HL-60/S4 treated with retinoic acid at 250 ng/mL for 4 days and 3 days (cell line): ENCODE measurements around the gene PCDHGA1.
"Not testable (repeated sequence)": the region's sequence is repeated elsewhere in the genome, so short reads cannot be mapped to it uniquely, and the experiment has no call there.

Experiments used
- in situ Hi-C: fragments of 300-500 bp; cut with MboI; formaldehyde crosslinking; loops from 2 replicates; pipeline ENCODE4 v1.7.0; 2022; ENCODE audit warnings: low sequenced_read_pairs

Gene PCDHGA1

GRCh38 chr5:141330299-141331080 is at the start of gene PCDHGA1:
Gene PCDHGA1, plus strand, starts transcription at chr5:141330514.
- in situ Hi-C loops, result no loop called here

DNA sequence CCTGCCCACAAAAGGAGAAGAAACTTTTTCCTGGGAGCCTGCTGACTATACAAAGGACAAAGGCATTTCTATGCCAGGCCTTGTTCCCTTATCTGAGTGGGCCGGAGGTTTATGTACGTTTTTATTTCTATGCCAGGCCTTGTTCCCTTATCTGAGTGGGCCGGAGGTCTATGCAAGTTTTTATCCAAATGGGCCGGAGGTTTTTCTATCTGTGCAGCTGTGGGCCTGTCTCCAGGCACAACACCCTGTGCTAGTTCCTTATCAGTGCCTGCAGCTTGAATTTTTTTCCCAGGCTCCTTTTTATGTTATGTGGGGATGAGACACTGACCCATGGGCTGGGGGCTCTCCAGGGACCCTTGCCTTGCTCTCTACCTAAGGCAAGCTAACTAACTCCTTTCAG is 31.9 kb upstream of the PCDHGA1 start:
- in situ Hi-C loops, result no loop called here

DNA sequence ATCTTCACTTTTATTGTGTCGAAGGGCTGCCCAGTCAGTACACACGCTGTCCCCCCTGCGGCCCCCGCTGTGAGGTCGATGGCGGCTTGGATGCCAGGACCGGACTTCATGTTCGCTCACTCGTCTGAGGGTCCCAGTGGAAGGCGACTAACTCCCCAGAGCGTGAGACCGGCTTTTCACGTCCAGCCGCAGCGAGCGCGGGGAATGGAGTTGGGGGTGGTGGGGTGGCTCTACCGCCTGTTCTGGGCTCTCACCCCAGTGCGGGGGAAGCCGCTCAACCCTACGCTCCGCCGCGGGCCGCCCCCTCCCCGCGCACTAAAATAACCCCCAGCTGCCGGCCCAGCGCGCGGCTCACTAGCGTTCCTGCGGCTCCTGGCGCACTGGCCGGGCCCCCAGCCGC is 26.6 kb upstream of the PCDHGA1 start, which contains the start of gene SLC25A2:
TSS of gene SLC25A2 (minus strand) at position 294 of the 400 bp plus-strand sequence. CDS start at position 110, 184 bp downstream.
- in situ Hi-C loops, result no loop called here

- in situ Hi-C loops, result no loop called here
Measured at GRCh38 chr5:141306630-141307029, 23.7 kb upstream of the PCDHGA1 start.

DNA sequence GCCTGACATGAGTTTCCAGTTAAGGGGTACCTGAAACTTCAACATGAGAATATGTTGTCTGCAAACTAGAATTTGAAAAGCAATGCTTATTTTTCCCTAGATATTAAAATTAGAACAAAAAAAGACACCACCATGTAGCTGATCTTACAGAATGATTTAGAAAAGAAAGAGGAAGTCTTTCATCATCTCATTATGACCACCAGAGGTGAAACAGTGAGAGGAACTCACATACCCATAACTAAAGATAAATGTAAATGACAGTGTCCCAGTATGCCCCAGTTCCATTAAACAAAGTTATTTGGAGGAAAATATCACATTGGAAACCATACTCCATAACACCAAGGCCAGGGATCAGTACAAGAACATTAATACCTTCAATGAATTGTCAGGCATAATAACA is 16.6 kb upstream of the PCDHGA1 start:
- in situ Hi-C loops, result no loop called here

DNA sequence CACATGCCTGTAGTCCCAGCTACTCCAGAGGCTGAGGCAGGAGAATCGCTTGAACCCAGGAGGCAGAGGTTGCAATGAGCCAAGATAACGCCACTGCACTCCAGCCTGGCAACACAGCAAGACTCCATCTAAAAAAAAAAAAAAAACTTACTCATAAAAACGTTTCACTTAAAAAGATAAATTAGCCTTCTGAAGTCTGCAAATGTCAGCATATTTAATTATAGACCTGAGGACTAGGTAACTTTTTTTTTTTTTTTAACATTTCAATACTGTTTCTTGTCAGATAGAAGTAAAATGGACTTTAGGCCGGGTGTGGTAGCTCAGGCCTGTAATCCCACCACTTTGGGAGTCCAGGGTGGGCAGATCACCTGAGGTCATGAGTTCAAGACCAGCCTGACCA is 13.4 kb upstream of the PCDHGA1 start:
- in situ Hi-C loops, result not testable (repeated sequence)

GRCh38 chr5:141319202-141319601 is 11.1 kb upstream of the PCDHGA1 start:
- in situ Hi-C loops, result no loop called here

DNA sequence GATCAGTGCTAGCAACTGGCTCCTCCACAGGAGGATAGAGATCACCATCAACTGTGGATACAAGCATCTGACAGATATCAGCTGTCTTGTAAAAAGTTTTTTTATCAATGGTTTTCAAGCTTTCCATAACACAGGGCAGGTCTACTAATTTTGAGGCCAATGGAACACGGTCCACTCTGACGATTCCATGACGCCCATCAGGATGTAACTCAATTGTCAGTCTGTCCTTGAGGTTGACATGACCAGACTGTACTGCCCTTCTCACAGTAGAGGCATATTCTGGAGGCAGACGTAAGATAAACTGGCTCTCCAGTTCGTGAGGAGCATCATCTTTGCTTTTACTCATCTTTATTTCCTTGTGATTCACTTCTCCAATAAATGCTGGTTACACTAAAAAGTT is 10.6 kb upstream of the PCDHGA1 start:
- in situ Hi-C loops, result no loop called here

DNA sequence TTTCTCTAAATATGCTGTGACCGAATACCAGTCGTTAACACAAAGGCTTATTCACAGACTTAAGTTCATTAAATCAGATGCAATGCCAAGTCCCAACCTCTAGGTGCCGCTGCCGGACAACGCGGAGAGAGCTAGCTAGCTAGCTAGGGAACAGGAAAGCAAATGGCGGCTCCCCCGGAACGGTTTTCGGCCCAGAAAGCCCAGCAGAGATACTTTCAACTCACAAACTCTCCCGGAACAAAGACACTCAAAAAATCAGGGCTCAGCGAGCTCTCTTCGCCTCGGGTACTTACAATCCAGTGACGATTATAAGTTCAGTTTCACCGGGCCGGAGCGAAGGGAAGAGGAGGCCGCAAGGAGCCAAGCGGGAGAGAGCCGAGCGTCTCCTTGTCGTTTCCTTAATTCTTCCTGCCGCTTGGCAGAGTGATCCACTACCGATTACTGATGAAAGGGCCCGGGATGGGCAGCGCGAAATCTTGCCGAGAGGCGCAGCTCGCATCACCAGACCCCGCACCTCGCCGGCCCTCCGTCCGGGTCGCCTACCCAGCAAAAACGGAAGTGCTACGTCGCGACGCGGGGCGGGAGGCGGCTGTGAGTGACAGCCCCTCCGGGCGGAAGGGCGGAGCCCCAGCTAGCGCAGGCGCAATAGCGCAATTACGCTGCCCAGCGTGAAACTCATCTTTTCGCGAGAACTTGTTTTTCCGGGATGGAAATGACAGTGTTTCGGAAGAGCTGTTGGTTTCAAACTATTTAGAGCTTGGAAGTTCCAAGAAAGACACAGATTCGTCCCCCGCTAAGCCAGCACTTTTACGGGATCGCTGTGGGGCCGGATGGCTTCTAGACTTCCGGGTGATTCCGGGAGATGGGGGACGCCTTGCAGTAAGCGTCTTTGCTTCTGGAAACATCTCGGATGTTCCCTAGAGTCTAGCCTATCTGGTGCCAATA is 9.8 kb upstream of the PCDHGA1 start, which contains the start of gene TAF7:
TSS of gene TAF7 (minus strand) at position 560 of the 945 bp plus-strand sequence. CDS start 740 bp downstream, outside the sequence.
- in situ Hi-C loops, result no loop called here

GRCh38 chr5:141322261-141322660 is 8.1 kb upstream of the PCDHGA1 start:
- in situ Hi-C loops, result no loop called here

GRCh38 chr5:141326088-141326854 is 4.0 kb upstream of the PCDHGA1 start:
- in situ Hi-C loops, result no loop called here

- in situ Hi-C loops, result no loop called here
Measured at GRCh38 chr5:141328231-141328630, 2.1 kb upstream of the PCDHGA1 start.

DNA sequence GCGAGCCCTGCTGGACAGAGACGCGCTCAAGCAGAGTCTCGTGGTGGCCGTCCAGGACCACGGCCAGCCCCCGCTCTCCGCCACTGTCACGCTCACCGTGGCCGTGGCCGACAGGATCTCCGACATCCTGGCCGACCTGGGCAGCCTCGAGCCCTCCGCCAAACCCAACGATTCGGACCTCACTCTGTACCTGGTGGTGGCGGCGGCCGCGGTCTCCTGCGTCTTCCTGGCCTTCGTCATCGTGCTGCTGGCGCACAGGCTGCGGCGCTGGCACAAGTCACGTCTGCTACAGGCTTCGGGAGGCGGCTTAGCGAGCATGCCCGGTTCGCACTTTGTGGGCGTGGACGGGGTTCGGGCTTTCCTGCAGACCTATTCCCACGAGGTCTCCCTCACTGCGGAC is 2.3 kb downstream of the PCDHGA1 start:
- in situ Hi-C loops, result not testable (repeated sequence)

DNA sequence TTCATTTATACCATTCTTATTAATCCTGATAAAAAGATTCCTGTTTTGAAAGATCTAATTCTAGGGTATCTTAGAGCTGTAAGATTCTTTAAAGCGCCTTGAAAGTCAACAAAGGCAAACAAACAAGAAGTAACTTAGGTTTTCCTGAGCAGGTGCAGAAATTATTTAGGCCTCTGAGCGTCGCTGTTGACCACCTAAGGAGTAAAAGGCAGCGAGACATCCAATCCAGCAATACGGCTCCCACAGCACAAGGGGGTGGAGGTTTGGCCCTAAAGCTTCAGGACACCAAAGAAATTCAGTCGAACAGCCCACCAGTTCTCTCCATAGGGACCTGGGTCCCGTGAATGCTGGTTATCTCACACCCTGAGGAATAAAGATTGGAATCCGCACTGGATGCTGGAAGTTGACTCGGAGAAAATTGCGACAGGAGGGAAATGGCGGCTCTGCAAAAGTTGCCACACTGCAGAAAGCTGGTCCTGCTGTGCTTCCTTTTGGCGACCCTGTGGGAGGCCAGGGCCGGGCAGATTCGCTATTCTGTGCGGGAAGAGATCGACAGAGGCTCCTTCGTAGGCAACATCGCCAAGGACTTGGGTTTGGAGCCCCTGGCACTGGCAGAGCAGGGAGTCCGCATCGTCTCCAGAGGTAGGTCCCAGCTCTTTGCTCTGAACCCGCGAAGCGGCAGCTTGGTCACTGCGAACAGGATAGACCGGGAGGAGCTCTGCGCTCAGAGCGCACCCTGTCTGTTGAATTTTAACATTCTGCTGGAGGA is 8.4 kb downstream of the PCDHGA1 start, which contains the start of gene PCDHGA2:
TSS of gene PCDHGA2 (plus strand) at position 223 of the 769 bp plus-strand sequence.
- in situ Hi-C loops, result no loop called here

GRCh38 chr5:141340781-141341354 is 10.6 kb downstream of the PCDHGA1 start:
- in situ Hi-C loops, result not testable (repeated sequence)

GRCh38 chr5:141342773-141343172 is 12.5 kb downstream of the PCDHGA1 start:
- in situ Hi-C loops, result no loop called here

- in situ Hi-C loops, result no loop called here
Measured at GRCh38 chr5:141343242-141343952, 13.1 kb downstream of the PCDHGA1 start, which contains the start of gene PCDHGA3. Gene PCDHGA3, plus strand, starts transcription at chr5:141343829. Its CDS starts 205 bp downstream, at chr5:141344034.

DNA sequence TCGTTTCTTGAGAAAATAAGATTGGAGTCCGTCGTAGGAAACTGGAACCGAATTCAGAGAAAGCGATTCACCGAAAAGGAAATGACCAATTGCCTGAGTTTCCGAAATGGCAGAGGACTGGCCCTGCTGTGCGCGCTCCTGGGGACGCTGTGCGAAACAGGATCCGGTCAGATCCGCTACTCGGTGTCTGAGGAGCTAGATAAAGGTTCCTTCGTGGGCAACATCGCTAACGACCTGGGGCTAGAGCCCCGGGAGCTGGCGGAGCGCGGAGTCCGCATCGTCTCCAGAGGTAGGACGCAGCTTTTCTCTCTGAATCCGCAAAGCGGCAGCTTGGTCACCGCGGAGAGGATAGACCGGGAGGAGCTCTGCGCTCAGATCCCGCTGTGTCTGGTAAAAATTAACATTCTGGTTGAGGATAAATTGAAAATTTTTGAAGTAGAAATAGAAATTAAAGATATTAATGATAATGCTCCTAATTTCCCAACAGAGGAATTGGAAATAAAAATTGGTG is 13.7 kb downstream of the PCDHGA1 start:
- in situ Hi-C loops, result no loop called here

- in situ Hi-C loops, result no loop called here
Measured at GRCh38 chr5:141345327-141345726, 15.0 kb downstream of the PCDHGA1 start.
